Measurements from ENCODE around the gene CARMIL3.

CARMIL3 gene

DNA sequence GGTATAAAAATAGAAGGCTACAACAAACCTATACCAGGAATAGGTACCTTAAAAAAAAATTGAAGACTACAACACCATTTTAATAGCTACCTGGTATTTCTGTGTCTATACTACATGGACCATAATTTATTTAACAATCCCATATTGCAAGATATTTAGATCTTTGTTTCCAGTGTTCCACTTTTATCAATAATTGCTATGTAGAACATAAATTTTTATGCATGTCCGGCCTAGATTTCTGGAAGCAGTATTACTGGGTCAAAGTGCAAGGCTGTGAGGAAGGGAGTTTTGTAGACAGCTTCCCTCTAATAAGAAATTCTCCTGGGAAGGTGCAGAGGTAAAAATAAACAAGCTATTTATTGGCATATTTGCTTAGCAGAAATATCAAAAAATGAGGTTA lies 58.7 kb downstream of the CARMIL3 start:
- H3K4me3 ChIP-seq (ENCODE audit: low read depth, low read length) = no peak overlapping the region
- DNase-seq (ENCODE audit: low read depth) = no peak
- TF ChIP-seq MYC (IDR thresholded peaks at IDR 0.05; ENCODE audit: low read depth, low read length) (no peak), POLR2A (IDR thresholded peaks at IDR 0.05; ENCODE audit: extremely low read depth, insufficient read length) (no peak)
- TF ChIP-seq, protein P1, sequence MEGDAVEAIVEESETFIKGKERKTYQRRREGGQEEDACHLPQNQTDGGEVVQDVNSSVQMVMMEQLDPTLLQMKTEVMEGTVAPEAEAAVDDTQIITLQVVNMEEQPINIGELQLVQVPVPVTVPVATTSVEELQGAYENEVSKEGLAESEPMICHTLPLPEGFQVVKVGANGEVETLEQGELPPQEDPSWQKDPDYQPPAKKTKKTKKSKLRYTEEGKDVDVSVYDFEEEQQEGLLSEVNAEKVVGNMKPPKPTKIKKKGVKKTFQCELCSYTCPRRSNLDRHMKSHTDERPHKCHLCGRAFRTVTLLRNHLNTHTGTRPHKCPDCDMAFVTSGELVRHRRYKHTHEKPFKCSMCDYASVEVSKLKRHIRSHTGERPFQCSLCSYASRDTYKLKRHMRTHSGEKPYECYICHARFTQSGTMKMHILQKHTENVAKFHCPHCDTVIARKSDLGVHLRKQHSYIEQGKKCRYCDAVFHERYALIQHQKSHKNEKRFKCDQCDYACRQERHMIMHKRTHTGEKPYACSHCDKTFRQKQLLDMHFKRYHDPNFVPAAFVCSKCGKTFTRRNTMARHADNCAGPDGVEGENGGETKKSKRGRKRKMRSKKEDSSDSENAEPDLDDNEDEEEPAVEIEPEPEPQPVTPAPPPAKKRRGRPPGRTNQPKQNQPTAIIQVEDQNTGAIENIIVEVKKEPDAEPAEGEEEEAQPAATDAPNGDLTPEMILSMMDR (IDR thresholded peaks at IDR 0.05; ENCODE audit: low read depth, low read length) = no peak
- TF ChIP-seq, protein P2, sequence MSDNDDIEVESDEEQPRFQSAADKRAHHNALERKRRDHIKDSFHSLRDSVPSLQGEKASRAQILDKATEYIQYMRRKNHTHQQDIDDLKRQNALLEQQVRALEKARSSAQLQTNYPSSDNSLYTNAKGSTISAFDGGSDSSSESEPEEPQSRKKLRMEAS (IDR thresholded peaks at IDR 0.05; ENCODE audit: low read depth, low read length) = no peak

- TF ChIP-seq POLR2A (IDR thresholded peaks at IDR 0.05; ENCODE audit: extremely low read depth, insufficient read length) (no peak), MYC (IDR thresholded peaks at IDR 0.05; ENCODE audit: low read depth, low read length) (no peak)
- TF ChIP-seq, protein P1 (IDR thresholded peaks at IDR 0.05; ENCODE audit: low read depth, low read length) = no peak
- TF ChIP-seq, protein P2 (IDR thresholded peaks at IDR 0.05; ENCODE audit: low read depth, low read length) = no peak
- no peak for DNase-seq (ENCODE audit: low read depth)
- H3K4me3 ChIP-seq (ENCODE audit: low read depth, low read length) = peak overlapping the region; percentile 87
Observed at GRCh38 chr14:24113379-24113800, 61.6 kb downstream of the CARMIL3 start.

- peak; percentile 98 for DNase-seq (ENCODE audit: low read depth)
- TF ChIP-seq, protein P1 (IDR thresholded peaks at IDR 0.05; ENCODE audit: low read depth, low read length) = no peak
- TF ChIP-seq POLR2A (IDR thresholded peaks at IDR 0.05; ENCODE audit: extremely low read depth, insufficient read length) (peak; percentile 65), MYC (IDR thresholded peaks at IDR 0.05; ENCODE audit: low read depth, low read length) (peak; percentile 30)
- TF ChIP-seq, protein P2 (IDR thresholded peaks at IDR 0.05; ENCODE audit: low read depth, low read length) = peak; percentile 59; the same call in 1 of the 2 replicates
Observed at GRCh38 chr14:24113801-24114531, 62.2 kb downstream of the CARMIL3 start.

DNA sequence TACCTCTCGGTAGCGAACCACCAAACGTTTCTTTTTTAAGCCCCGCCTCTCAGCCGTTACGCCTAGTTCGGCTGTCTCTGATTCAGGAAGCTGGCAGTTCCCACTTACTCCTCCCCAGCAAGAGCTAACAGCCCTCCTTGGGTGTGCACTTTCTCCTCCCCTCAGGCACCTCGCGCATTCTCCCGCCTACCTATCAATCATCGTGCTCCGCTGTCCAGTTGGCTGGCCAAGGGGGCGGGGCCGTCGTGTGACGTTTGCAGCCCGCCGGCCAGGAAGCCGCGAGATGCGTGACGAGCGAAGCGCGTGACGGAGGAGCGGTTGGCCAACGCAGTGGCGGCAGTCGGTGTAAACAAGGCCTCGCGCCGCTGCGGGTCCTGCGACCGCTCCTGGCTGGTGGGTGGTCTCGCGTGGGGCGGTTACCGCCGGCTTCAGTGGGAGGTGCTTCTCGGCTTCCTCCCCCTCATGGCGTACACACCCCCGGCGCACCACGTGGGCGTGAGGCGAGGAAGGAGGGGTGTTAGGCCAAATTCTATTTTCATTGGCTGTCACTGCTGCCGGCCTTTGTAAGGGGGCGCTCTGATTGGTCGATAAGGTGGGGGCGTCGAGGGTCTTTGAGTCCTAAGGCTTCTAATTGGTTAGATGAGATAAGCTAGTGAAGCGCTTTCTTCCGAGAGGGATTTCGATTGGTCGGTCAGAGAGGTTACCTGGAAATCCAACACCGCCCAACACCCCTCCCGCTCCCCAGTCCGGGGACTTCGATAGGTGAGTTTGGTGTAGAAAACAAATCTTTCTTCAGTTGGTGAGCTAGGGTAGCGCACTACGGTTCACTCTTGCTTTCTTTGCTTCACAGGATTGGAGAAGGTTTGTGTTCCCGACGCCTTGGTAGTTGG lies 63.0 kb downstream of the CARMIL3 start, which contains the start of the genes DCAF11 and NRL:
Gene DCAF11, plus strand, starts transcription at position 246 of the 890 bp plus-strand sequence. CDS start 818 bp downstream, outside the sequence.
Gene NRL, minus strand, starts transcription at position 418 of the 890 bp plus-strand sequence. CDS start 32,101 bp downstream, outside the sequence.
- peak within 1 kb of the TSS; percentile 96 for H3K4me3 ChIP-seq (ENCODE audit: low read depth, low read length)
- DNase-seq (ENCODE audit: low read depth) = peak; percentile 99
- TF ChIP-seq, protein P2 (IDR thresholded peaks at IDR 0.05; ENCODE audit: low read depth, low read length) = peak; percentile 98
- TF ChIP-seq POLR2A (IDR thresholded peaks at IDR 0.05; ENCODE audit: extremely low read depth, insufficient read length) (peak; percentile 70), MYC (IDR thresholded peaks at IDR 0.05; ENCODE audit: low read depth, low read length) (peak; percentile 97)
- TF ChIP-seq, protein P1 (IDR thresholded peaks at IDR 0.05; ENCODE audit: low read depth, low read length) = no peak

More at GRCh38 chr14:24113801-24114531, 62.2 kb downstream of the CARMIL3 start:
- H3K4me3 ChIP-seq (ENCODE audit: low read depth, low read length) = peak overlapping the region; percentile 87

DNA sequence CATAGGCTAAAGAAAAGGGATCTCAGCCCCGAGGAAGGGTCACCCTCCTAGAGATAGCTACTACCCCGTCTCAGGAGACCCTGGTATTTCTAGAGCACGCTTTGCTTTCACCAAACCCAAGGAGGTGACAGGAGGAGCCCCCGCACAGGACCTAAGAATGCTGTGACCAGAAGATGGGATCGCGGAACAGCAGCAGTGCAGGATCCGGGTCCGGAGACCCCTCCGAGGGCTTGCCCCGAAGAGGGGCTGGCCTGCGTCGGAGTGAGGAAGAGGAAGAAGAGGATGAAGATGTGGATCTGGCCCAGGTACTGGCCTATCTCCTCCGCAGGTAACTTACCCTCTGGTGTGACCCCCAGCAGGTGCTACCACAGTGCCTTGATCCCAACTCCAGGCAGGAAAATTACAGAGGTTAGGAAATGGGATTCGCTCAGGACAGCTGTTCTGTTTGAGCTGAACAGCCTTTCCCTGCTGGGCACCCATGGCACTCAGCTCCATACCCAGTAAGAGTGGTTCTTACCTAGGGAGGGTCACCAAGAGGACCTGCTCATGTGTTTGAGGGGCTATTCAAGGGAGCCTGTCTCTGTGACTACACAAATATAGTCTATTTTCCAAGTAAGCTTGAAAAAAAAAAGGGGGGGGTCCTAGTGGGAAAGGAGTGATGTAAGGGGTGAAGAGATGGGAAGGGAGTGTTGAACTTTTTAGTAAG lies 63.8 kb downstream of the CARMIL3 start:
- H3K4me3 ChIP-seq (ENCODE audit: low read depth, low read length) = peak overlapping the region; percentile 96
- TF ChIP-seq, protein P1 (IDR thresholded peaks at IDR 0.05; ENCODE audit: low read depth, low read length) = no peak
- TF ChIP-seq POLR2A (IDR thresholded peaks at IDR 0.05; ENCODE audit: extremely low read depth, insufficient read length) (no peak), MYC (IDR thresholded peaks at IDR 0.05; ENCODE audit: low read depth, low read length) (no peak)
- TF ChIP-seq, protein P2 (IDR thresholded peaks at IDR 0.05; ENCODE audit: low read depth, low read length) = no peak
- no peak for DNase-seq (ENCODE audit: low read depth)

All from NB4 (cell line).